Measurements from ENCODE around the gene MARCKS.

Gene MARCKS

DNA sequence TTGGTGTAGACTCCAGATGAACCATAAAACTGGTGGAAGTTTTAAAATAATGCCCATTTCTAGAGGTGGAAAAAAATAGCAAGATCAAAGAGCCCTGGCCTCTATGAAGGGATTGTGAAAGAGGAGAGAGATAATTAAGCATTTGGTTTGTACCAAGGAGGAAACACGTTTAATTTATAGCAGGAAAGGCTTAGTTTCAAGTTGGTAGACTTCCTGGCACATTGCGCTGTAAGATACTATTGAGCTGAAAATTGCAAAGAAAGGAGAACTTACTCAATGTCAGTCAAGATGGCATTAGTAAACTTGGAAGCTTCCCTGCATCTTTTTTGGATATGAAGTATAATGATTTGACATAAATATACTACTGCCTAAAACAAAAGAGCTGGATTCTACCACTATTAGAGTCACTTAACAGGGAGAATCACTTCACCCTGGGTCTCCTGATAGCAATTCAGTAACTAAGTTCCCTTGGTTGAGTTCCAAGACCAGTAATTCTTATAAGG is 24.4 kb downstream of the MARCKS start:
- no peak overlapping the region for H2AFZ ChIP-seq (ENCODE audit: low read depth, low read length)
- no peaks in the 10 kb centered on the region for H3K9me3 ChIP-seq (ENCODE audit: insufficient read depth, low read length, severe bottlenecking)
- no peak overlapping the region for H3K27ac ChIP-seq (ENCODE audit: low read length)
- no peak overlapping the region for H3K4me2 ChIP-seq (ENCODE audit: insufficient read depth, low read length)
- no peak for DNase-seq
- H3K36me3 ChIP-seq (ENCODE audit: insufficient read depth, low read length) = no peaks in the 10 kb centered on the region
- no peaks in the 10 kb centered on the region for H4K20me1 ChIP-seq (ENCODE audit: insufficient read depth, low read length)
- H3K4me1 ChIP-seq (ENCODE audit: insufficient read depth, low read length) = no peaks in the 10 kb centered on the region
- ATAC-seq (ENCODE audit: insufficient read depth, low read depth) = no peak
- H3K9ac ChIP-seq (ENCODE audit: low read depth, low read length) = no peak overlapping the region
- no peaks in the 10 kb centered on the region for H3K27me3 ChIP-seq (ENCODE audit: insufficient read depth, low read length, poor library complexity)
- TF ChIP-seq, protein P1, sequence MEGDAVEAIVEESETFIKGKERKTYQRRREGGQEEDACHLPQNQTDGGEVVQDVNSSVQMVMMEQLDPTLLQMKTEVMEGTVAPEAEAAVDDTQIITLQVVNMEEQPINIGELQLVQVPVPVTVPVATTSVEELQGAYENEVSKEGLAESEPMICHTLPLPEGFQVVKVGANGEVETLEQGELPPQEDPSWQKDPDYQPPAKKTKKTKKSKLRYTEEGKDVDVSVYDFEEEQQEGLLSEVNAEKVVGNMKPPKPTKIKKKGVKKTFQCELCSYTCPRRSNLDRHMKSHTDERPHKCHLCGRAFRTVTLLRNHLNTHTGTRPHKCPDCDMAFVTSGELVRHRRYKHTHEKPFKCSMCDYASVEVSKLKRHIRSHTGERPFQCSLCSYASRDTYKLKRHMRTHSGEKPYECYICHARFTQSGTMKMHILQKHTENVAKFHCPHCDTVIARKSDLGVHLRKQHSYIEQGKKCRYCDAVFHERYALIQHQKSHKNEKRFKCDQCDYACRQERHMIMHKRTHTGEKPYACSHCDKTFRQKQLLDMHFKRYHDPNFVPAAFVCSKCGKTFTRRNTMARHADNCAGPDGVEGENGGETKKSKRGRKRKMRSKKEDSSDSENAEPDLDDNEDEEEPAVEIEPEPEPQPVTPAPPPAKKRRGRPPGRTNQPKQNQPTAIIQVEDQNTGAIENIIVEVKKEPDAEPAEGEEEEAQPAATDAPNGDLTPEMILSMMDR (IDR thresholded peaks at IDR 0.05; ENCODE audit: borderline replicate concordance, extremely low read depth, low read length, poor library complexity, severe bottlenecking) = no peak
- TF ChIP-seq EZH2 (IDR thresholded peaks at IDR 0.05; ENCODE audit: borderline replicate concordance, low read depth, low read length, severe bottlenecking) = no peak
- H3K4me3 ChIP-seq (ENCODE audit: low read depth in 1 of 2, low read length in 2 of 2) = no peak overlapping the region
- no peaks in the 10 kb centered on the region for H3K79me2 ChIP-seq (ENCODE audit: insufficient read depth, low read length)

DNA sequence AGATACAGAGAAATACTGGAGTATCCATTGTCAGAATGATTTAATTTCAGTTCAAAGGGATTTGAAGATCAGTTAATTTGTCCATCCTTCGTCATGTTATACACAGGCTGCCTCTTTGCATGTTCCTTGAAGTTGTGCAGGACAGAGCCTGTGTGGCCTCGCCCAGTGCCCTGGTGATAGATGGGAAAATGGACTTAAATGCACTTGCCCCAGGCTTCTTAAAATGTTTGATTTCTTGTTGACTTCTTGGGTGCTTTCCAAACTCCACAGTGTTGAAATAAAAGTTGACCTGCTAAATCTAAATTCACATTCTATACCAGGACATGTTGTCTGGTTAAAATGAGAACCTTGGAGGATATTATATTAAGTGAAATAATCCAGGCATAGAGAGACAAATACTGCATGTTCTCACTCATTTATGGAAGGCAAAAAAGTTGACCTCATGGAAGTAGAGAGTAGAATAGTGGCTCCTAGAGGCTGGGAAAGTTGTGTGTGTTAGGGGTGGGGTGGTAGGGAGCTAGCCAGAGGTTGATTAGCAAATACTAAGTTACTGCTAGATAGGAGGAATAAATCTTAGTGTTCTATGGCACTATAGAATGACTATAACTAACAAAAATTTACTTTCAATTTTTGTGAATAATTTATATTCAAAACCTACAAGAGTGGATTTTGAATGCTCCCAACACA is 25.3 kb downstream of the MARCKS start:
- Histone ChIP-seq H3K36me3 (ENCODE audit: insufficient read depth, low read length) (no peaks in the 10 kb centered on the region), H3K9ac (ENCODE audit: low read depth, low read length) (no peak overlapping the region), H3K9me3 (ENCODE audit: insufficient read depth, low read length, severe bottlenecking) (no peaks in the 10 kb centered on the region), H4K20me1 (ENCODE audit: insufficient read depth, low read length) (no peaks in the 10 kb centered on the region), H3K27me3 (ENCODE audit: insufficient read depth, low read length, poor library complexity) (no peaks in the 10 kb centered on the region), H3K4me3 (ENCODE audit: low read depth in 1 of 2, low read length in 2 of 2) (no peak overlapping the region), H3K4me2 (ENCODE audit: insufficient read depth, low read length) (no peak overlapping the region), H3K27ac (ENCODE audit: low read length) (no peak overlapping the region), H3K4me1 (ENCODE audit: insufficient read depth, low read length) (no peaks in the 10 kb centered on the region), H3K79me2 (ENCODE audit: insufficient read depth, low read length) (no peaks in the 10 kb centered on the region), H2AFZ (ENCODE audit: low read depth, low read length) (no peak overlapping the region)
- no peak for TF ChIP-seq EZH2 (IDR thresholded peaks at IDR 0.05; ENCODE audit: borderline replicate concordance, low read depth, low read length, severe bottlenecking)
- TF ChIP-seq, protein P1 (IDR thresholded peaks at IDR 0.05; ENCODE audit: borderline replicate concordance, extremely low read depth, low read length, poor library complexity, severe bottlenecking) = no peak
- no peak for ATAC-seq (ENCODE audit: insufficient read depth, low read depth)
- no peak for DNase-seq

DNA sequence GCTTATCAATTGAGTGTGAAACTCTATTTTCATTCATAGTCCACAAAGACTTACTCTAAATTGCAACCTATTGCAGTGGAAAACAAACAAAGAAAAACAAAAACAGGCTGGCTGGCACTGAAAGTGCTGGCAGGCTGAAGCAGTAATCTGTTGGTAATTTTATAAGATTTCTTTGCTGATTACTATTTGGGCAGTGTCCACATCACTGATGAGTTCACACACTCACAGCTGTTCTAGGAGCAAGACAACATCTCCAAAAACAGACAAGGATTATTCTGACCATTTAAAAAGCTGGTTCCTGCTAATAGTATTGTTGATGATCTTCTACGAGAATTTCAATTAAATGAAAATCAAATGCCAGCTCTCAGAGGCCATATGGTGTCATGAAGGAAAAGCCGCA is 26.9 kb downstream of the MARCKS start:
- ATAC-seq (ENCODE audit: insufficient read depth, low read depth) (no peak), DNase-seq (no peak)
- no peak overlapping the region for H3K4me3 ChIP-seq (ENCODE audit: low read depth in 1 of 2, low read length in 2 of 2)
- no peaks in the 10 kb centered on the region for H3K79me2 ChIP-seq (ENCODE audit: insufficient read depth, low read length)
- no peak overlapping the region for H3K4me2 ChIP-seq (ENCODE audit: insufficient read depth, low read length)
- no peaks in the 10 kb centered on the region for H3K27me3 ChIP-seq (ENCODE audit: insufficient read depth, low read length, poor library complexity)
- H4K20me1 ChIP-seq (ENCODE audit: insufficient read depth, low read length) = no peaks in the 10 kb centered on the region
- no peak overlapping the region for H3K27ac ChIP-seq (ENCODE audit: low read length)
- no peak overlapping the region for H2AFZ ChIP-seq (ENCODE audit: low read depth, low read length)
- no peaks in the 10 kb centered on the region for H3K9me3 ChIP-seq (ENCODE audit: insufficient read depth, low read length, severe bottlenecking)
- no peaks in the 10 kb centered on the region for H3K4me1 ChIP-seq (ENCODE audit: insufficient read depth, low read length)
- TF ChIP-seq EZH2 (IDR thresholded peaks at IDR 0.05; ENCODE audit: borderline replicate concordance, low read depth, low read length, severe bottlenecking) = no peak
- TF ChIP-seq, protein P1 (IDR thresholded peaks at IDR 0.05; ENCODE audit: borderline replicate concordance, extremely low read depth, low read length, poor library complexity, severe bottlenecking) = no peak
- no peak overlapping the region for H3K9ac ChIP-seq (ENCODE audit: low read depth, low read length)
- H3K36me3 ChIP-seq (ENCODE audit: insufficient read depth, low read length) = no peaks in the 10 kb centered on the region

All from DND-41 (cell line).